ENCODE data around the gene LRG1.
A peak's percentile ranks its signal among the peaks of the same experiment; 100 is the strongest.

The LRG1 gene

DNA sequence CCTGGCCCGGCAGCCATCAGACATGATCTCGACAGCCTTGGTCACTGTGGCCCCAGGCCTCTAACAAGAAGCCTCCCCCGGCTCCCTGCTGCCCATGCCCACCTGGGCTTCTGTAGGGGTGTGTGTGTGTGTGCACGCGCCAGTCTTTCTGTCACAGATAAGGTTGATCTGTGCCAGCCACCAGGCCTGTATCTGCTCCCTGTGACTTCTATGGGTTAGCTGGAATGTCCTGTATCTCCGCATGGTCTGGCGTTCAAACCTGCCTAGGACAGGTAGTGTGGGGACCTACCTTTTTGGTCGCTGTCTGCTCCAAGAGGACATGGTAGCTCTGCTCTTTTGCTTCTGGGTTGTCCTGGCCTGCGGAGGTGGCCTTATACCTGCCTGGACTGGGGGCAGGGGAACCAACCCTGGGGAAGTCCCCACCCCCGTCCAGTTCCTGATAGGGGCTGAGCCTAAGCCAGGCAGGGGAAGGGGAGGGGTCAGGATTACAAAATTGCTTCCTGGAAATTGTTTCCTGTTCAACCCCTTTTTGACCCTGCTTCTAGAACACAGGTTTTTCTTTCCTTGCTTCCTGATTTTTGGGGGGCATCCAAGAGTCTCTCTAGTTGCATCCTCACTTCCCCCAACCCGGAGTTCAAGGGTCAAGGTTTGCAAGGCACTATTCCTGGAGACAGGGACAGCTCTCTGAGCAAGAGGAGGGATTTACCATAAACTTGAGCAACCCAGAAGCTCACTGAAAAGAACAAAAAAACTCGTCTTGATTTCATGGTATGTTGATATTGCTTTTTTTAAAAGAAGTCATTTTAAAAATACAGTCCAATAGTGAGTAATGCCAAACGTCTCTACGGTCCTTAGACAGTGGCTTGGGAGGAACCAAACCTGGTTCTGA lies at the start of gene LRG1:
Gene LRG1, minus strand, starts transcription at position 344 of the 889 bp plus-strand sequence. Its CDS starts 23 bp downstream, at position 321.
- intact Hi-C loops (cut with DNase I): no loop called here
- DNase-seq: peak in 16 of 42 donors; percentile 10 to 62 (median 28)

- intact Hi-C loops (cut with DNase I): no loop called here
- DNase-seq: no peak
Measured at GRCh38 chr19:4588291-4588761, 48.5 kb upstream of the LRG1 start.

GRCh38 chr19:4587527-4587926 lies 47.7 kb upstream of the LRG1 start:
- intact Hi-C loops (cut with DNase I): no loop called here
- DNase-seq: no peak

DNA sequence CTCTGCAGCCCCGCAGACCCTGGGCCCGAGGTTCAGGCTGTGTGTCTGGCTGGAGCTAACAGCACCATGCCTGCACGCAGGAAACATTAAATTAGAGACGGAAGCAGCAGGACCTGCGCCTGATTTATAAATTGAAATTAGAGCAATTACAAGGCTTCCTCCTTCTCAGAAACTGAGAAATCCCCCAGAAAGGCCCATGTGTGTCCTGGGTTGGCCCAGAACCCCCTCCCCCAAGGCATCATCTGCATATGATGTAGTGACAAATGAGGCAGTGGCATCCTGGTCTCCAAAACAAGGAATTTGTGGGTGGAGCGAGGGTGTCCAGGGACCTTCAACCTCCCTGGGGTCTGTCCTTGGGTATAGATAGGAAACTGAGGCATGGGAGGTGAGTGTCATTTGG lies 46.9 kb upstream of the LRG1 start:
- intact Hi-C loops (cut with DNase I): no loop called here

GRCh38 chr19:4586245-4586644 lies 46.4 kb upstream of the LRG1 start:
- intact Hi-C loops (cut with DNase I): no loop called here
- DNase-seq: no peak

More for the DNA sequence above, 46.9 kb upstream of the LRG1 start:
- no peak for DNase-seq

GRCh38 chr19:4585556-4585955 lies 45.7 kb upstream of the LRG1 start:
- DNase-seq: no peak
- intact Hi-C loops (cut with DNase I): no loop called here

DNA sequence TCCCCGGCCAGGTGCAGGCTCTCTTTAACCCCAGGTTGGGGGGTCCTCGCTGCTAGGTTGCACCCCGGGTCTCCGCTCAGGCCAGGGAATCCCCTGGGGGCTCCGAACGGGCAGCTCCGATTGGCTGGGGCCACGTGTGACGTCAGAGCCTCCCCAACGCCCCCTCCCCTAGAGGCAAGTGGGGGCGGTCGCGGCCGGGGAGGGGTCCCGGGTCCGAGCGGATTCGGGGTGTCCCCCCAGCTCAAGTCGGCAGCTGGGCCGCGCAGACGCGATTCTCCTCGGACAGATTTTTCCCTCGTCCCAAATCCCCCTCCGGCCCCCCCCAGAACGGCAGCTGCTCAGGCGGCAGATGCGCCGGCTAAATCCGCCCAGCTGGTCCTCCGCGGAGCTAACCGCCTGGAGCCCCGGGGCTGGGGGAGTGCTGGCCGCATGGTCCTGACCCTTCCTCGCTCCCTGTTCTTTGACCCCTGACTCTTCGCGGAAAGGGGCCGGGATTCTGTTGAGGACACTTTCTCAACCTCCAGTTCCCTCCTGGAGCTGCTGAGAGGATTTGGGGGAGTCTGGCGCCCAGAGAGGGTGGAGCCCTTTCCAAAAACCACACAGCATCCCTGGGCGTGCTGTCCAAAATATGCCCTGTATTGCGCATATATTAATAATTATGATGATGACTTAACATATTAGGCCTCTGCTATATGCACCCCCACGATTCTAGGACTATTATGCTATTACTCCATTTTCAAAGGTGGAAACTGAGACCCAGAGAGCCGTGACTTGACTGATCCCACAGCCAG lies 45.0 kb upstream of the LRG1 start:
- intact Hi-C loops (cut with DNase I): no loop called here
- peak in 22 of 42 donors; percentile 10 to 55 (median 28) for DNase-seq

DNA sequence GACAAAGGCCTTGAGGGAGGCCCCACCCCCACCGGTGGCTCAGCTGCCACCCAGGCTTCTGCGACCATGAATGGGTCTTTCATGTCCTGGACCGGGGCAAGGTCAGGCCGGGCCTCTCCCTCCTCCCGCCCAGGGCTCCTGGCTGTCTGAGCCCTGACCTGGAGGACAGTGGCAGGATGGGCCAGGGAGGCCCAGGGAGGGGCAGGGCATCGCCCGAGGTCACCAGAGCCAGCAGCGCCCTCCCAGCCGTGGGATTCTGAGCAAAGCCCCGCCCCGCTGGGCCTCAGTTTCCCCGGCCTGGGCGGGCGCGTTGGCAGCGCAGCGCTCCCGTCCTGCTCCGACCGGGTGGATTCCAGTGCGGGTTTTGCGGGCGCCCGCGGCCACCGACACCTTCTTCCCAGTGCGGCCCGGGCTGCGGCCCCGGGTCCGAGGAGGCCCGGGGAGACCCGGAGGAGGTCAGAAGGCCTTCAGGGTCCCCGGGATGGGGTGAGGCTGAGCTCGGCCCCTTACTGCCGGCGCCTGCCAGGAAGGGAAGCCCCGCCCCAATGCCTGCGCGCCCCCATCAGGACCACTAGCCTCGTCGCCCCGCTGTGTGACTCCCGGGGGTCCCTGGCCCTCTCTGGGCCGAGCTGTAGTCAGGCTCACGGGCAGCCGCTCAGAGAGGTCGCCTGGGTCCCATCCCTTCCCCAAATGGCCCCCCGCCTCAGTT lies 44.3 kb upstream of the LRG1 start:
- peak in 38 of 42 donors; percentile 14 to 78 (median 60) for DNase-seq
- intact Hi-C loops (cut with DNase I): no loop called here

DNA sequence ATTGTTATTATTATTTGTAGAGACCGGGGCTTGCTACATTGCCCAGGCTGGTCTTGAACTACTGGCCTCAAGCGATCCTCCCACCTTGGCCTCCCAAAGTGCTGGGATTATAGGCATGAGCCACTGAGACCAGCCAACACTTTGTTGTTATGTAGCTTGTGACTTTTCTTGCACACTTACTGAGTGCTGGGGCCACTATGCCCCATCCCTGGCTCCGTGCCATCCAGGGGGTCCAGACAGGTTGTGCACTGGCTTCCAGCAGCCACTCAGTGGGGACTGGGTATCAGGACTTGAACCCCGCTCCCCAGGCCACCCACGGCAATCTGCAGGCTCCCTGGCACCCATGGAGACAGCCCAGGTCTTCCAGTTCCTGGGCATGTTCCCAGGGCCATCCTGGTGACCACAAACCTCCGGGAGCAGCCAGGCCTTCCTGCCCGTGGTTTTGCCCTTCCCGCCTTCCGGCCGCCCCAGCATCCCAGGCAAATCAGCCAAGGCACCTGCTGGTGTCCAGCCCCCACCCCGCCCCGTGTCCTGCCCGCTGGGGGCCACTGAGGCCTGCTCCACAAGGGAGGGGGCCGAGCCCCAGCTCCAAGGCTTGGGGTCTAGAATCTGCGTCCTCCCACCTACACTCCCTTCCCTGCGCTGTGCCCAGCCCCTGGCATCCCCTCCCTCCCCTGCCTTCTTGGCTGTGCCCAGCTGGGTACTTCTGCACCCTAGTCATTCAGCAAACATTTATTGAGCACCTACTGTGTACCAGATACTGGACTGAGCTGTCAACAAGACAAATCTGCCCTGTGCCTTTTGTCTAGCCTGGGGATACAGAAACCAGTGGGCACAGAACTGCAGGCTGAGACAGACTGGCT lies 43.4 kb upstream of the LRG1 start:
- intact Hi-C loops (cut with DNase I): no loop called here
- DNase-seq: no peak

GRCh38 chr19:4581666-4582553 lies 42.1 kb upstream of the LRG1 start:
- intact Hi-C loops (cut with DNase I): no loop called here
- DNase-seq: peak in 34 of 42 donors; percentile 20 to 75 (median 55)

GRCh38 chr19:4580961-4581665 lies 41.3 kb upstream of the LRG1 start:
- intact Hi-C loops (cut with DNase I): no loop called here
- DNase-seq: peak in 3 of 42 donors; percentile 24 to 34 (median 30)

DNA sequence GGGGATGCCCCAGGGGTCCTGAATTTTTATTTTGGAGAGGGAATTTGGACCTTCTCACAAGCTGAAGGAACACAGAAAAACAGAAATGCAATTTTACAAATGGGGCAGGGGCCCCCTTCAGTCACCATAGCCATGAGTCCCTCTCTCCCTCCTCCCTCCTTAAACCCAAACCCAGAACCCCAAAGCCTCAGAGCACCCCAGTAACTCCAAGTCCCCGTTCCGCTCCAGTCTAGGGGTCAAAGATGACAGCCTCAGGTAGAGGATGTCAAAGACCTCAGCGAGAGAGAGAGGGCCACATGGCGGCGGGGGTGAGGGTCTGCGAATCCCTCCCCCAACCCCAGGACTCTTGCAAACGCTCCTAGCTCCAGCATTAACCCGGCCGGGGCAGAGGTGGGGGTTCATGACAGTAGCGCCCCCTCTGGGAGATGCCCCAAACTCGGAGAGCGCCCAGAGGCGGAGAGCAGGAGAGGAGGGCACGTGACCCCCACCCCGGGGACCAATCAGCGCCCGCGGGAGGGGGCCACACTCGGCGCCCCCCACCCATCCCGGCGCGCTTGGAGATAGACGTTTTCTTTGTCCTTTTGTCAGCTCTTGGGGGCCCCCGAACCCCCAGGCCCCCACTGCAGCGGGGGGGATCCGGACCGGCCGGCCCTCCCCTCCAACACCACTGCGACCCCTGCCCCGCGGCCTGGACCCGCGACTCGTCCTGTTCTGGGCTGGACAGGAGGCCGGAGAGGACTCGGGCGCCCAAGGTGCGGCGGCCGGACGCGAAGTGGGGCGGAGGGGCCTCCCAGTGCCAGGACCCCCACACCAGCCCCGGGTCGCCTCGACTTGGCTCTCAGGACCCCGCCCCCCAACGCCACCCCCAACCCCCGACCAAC lies 40.4 kb upstream of the LRG1 start:
- intact Hi-C loops (cut with DNase I): no loop called here
- DNase-seq: peak in 34 of 42 donors; percentile 14 to 83 (median 51)

GRCh38 chr19:4579389-4579788 lies 39.6 kb upstream of the LRG1 start:
- intact Hi-C loops (cut with DNase I): loop anchor here (5.0 kb wide), 1 partner anchor 58 kb away; the partner anchor contains the start of gene TNFAIP8L1
- DNase-seq: no peak

DNA sequence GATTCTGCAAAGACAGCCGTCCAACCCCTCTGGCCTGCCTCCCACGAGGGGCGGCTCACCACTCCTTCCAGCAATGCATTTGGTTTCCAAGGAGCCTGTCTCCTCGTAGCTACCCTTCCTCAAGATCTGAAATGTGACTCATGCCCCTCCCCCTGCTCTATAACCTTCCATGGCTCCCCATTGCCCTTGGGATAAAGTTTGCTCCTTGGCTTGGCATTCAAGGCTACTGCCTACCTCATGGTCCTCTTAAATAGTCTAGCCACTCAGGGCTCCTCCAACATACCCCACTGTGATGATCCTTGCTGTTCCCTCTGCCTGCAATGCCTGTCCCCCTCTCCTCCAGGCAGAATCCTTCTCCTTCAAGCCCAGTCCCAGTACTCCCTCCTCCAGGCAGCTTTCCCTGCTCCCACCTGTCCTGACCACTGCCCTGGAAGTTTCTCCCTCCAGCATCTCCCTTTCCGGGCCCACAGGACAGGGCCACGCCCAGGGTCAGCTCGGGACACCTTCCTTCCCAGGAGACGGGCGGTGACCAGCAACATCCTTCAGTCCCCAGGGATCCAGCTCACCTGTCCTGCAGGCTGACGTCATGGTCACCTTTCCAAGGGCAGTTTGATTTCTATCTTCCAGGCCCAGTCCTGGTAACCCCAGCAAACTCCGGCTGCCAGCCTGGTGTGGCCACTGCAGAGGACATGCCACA lies 38.9 kb upstream of the LRG1 start:
- intact Hi-C loops (cut with DNase I): loop anchor here (5.0 kb wide), 1 partner anchor 59 kb away; the partner anchor contains the start of gene TNFAIP8L1
- DNase-seq: no peak

Data from head of caudate nucleus (tissue), 42 donors.